Measurements from ENCODE around the gene PI4K2A.

Gene PI4K2A

DNA sequence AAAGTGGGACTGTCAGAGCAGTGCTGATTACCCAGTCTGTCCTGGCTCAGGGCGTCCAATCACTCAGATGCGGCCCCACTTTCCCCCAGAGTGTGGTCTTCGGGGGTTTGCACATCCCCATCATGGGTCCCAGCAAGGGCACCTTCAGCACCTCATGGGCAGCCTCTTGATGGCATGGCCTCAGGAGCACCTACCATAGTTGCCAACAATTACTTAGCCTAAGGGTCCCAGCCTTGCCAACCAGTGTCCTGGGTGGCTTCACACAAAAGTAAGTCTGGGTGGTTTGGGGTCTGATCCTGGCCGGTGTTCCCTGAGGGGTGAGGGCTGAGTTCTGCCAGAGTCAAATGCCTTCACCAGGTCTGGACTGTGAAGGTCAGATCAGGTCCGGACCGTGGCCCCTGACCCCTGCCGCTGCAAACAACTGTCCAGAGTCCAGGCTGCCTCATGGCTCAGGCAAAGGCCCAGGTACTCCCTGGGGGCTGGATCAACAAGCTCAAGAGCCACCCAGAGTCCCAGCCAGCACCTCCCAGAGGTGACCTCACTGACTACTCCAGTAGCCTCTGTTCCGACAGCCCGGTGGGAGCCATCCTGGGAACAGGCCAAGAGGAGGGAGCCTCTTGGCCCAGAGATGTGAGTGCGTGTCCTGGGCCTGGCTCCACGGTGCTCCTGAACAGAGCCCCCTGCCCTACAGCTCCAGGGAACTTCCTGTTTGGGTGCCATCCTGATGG is 66.8 kb downstream of the PI4K2A start:
- H3K4me3 ChIP-seq (ENCODE audit: low read depth, low read length) = no peak overlapping the region
- H3K27ac ChIP-seq (ENCODE audit: extremely low read depth, low read depth, low read length) = no peak overlapping the region
- POLR2A ChIA-PET = no interaction called here
- H3K36me3 ChIP-seq (ENCODE audit: control insufficient read depth in 2 of 2, insufficient read depth in 1 of 2, low read length in 2 of 2) = no peaks in the 10 kb centered on the region
- TF ChIP-seq, protein P1, sequence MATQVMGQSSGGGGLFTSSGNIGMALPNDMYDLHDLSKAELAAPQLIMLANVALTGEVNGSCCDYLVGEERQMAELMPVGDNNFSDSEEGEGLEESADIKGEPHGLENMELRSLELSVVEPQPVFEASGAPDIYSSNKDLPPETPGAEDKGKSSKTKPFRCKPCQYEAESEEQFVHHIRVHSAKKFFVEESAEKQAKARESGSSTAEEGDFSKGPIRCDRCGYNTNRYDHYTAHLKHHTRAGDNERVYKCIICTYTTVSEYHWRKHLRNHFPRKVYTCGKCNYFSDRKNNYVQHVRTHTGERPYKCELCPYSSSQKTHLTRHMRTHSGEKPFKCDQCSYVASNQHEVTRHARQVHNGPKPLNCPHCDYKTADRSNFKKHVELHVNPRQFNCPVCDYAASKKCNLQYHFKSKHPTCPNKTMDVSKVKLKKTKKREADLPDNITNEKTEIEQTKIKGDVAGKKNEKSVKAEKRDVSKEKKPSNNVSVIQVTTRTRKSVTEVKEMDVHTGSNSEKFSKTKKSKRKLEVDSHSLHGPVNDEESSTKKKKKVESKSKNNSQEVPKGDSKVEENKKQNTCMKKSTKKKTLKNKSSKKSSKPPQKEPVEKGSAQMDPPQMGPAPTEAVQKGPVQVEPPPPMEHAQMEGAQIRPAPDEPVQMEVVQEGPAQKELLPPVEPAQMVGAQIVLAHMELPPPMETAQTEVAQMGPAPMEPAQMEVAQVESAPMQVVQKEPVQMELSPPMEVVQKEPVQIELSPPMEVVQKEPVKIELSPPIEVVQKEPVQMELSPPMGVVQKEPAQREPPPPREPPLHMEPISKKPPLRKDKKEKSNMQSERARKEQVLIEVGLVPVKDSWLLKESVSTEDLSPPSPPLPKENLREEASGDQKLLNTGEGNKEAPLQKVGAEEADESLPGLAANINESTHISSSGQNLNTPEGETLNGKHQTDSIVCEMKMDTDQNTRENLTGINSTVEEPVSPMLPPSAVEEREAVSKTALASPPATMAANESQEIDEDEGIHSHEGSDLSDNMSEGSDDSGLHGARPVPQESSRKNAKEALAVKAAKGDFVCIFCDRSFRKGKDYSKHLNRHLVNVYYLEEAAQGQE (tag by site-specific recombination; IDR thresholded peaks at IDR 0.05) = no peak
- TF ChIP-seq ZNF211 (tag by site-specific recombination; IDR thresholded peaks at IDR 0.05; ENCODE audit: low read depth) (no peak), ZNF366 (tag by site-specific recombination; conservative IDR thresholded peaks at IDR 0.05) (no peak), GLIS1 (tag by site-specific recombination; IDR thresholded peaks at IDR 0.05) (peak; percentile 69; the same call in 1 of the 2 replicates), ZNF132 (tag by site-specific recombination; IDR thresholded peaks at IDR 0.05; ENCODE audit: borderline replicate concordance) (no peak), ZNF791 (tag by site-specific recombination; IDR thresholded peaks at IDR 0.05) (no peak), ZNF529 (tag by site-specific recombination; IDR thresholded peaks at IDR 0.05; ENCODE audit: insufficient replicate concordance) (no peak), OSR2 (tag by site-specific recombination; IDR thresholded peaks at IDR 0.05) (peak; percentile 40; the same call in 1 of the 2 replicates), SCRT2 (tag by site-specific recombination; IDR thresholded peaks at IDR 0.05) (no peak), ZIC2 (tag by site-specific recombination; IDR thresholded peaks at IDR 0.05) (peak; percentile 32; the same call in 1 of the 2 replicates)
- TF ChIP-seq, protein P2, sequence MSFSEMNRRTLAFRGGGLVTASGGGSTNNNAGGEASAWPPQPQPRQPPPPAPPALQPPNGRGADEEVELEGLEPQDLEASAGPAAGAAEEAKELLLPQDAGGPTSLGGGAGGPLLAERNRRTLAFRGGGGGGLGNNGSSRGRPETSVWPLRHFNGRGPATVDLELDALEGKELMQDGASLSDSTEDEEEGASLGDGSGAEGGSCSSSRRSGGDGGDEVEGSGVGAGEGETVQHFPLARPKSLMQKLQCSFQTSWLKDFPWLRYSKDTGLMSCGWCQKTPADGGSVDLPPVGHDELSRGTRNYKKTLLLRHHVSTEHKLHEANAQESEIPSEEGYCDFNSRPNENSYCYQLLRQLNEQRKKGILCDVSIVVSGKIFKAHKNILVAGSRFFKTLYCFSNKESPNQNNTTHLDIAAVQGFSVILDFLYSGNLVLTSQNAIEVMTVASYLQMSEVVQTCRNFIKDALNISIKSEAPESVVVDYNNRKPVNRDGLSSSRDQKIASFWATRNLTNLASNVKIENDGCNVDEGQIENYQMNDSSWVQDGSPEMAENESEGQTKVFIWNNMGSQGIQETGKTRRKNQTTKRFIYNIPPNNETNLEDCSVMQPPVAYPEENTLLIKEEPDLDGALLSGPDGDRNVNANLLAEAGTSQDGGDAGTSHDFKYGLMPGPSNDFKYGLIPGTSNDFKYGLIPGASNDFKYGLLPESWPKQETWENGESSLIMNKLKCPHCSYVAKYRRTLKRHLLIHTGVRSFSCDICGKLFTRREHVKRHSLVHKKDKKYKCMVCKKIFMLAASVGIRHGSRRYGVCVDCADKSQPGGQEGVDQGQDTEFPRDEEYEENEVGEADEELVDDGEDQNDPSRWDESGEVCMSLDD (tag by site-specific recombination; IDR thresholded peaks at IDR 0.05) = no peak
- no peaks in the 10 kb centered on the region for H3K9me3 ChIP-seq (ENCODE audit: control insufficient read depth, insufficient read depth, low read depth, low read length)
- H3K4me1 ChIP-seq (ENCODE audit: control insufficient read depth, insufficient read depth, low read length) = no peaks in the 10 kb centered on the region
- CTCF ChIA-PET = interaction anchor here (1.4 to 20.4 kb wide), 3 partner anchors 22 to 31 kb away, joined by 7 to 487 read pairs (median 67); partner anchors contain the start of gene ZFYVE27

DNA sequence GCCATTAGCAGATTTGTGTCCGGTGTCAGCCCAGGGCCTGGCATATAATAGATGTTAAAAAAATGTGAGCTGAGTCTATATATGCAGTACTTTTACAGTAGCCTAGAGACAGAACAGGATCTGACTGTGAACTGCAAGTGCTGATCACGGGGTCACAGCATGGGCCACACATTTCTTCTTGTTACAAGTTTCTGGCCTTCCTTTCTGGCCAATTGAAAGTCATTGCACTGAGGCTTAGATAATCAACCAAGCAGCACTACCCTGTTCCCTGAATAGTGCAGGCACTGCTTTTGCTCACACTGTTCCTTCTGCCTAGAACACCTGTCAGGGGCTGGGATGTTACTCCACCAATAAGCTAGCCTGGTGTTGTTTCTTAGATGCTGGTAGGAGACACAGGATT is 67.7 kb downstream of the PI4K2A start:
- no peaks in the 10 kb centered on the region for H3K36me3 ChIP-seq (ENCODE audit: control insufficient read depth in 2 of 2, insufficient read depth in 1 of 2, low read length in 2 of 2)
- H3K27ac ChIP-seq (ENCODE audit: extremely low read depth, low read depth, low read length) = no peak overlapping the region
- H3K9me3 ChIP-seq (ENCODE audit: control insufficient read depth, insufficient read depth, low read depth, low read length) = no peaks in the 10 kb centered on the region
- ChIA-PET CTCF (interaction anchor here (0.6 to 20.4 kb wide), 10 partner anchors 11 to 132 kb away, joined by 3 to 487 read pairs (median 6); partner anchors contain the start of genes AVPI1 and ZFYVE27), POLR2A (interaction anchor here (1.1 kb wide), 1 partner anchor 21 kb away, joined by 3 read pairs; the partner anchor contains the start of gene AVPI1)
- no peak for TF ChIP-seq ZFP69B (tag by site-specific recombination; IDR thresholded peaks at IDR 0.05)
- no peak for TF ChIP-seq ZNF600 (tag by site-specific recombination; IDR thresholded peaks at IDR 0.05)
- no peak for TF ChIP-seq ZFP41 (tag by site-specific recombination; IDR thresholded peaks at IDR 0.05; ENCODE audit: borderline replicate concordance)
- TF ChIP-seq ZNF530 (tag by site-specific recombination; IDR thresholded peaks at IDR 0.05; ENCODE audit: low read depth) = no peak
- no peak for TF ChIP-seq ZNF221 (tag by site-specific recombination; IDR thresholded peaks at IDR 0.05; ENCODE audit: borderline replicate concordance)
- no peak for TF ChIP-seq EGR2 (tag by site-specific recombination; IDR thresholded peaks at IDR 0.05; ENCODE audit: low read depth)
- TF ChIP-seq ZBTB17 (tag by site-specific recombination; IDR thresholded peaks at IDR 0.05) = no peak
- TF ChIP-seq ZNF302 (tag by site-specific recombination; IDR thresholded peaks at IDR 0.05; ENCODE audit: low read depth) = no peak
- TF ChIP-seq ZSCAN30 (tag by site-specific recombination; IDR thresholded peaks at IDR 0.05) = no peak
- H3K4me3 ChIP-seq (ENCODE audit: low read depth, low read length) = no peak overlapping the region
- no peaks in the 10 kb centered on the region for H3K4me1 ChIP-seq (ENCODE audit: control insufficient read depth, insufficient read depth, low read length)
